DOHH2 (cell line): ENCODE results near the gene EEA1.
"Not testable (repeated sequence)": the region's sequence is repeated elsewhere in the genome, so short reads cannot be mapped to it uniquely, and the experiment has no call there.

Experiments used
- H3F3A ChIP-seq: fragments of 200-600 bp; sonication (generic), shearing (Covaris generic); 2 replicates; pipeline ENCODE4 v1.6.0; 2016; ENCODE audit warnings: antibody characterized with exemption, mild to moderate bottlenecking; ENCODE audit not compliant: control insufficient read depth, insufficient read depth
- H3K27ac ChIP-seq: fragments of 200-600 bp; sonication (generic); 2 replicates; pipeline ENCODE4 v1.5.1; 2014; ENCODE audit warnings: low read depth, mild to moderate bottlenecking, low read length, moderate library complexity
- H3K27me3 ChIP-seq: fragments of 200-600 bp; sonication (generic); 2 replicates; pipeline ENCODE4 v1.6.1; 2014; ENCODE audit warnings: mild to moderate bottlenecking, low read length, mixed read lengths; ENCODE audit not compliant: control insufficient read depth
- H3K36me3 ChIP-seq: fragments of 200-600 bp; sonication (generic); 2 replicates; pipeline ENCODE4 v1.6.1; 2014; ENCODE audit warnings: mild to moderate bottlenecking, low read length, moderate library complexity, mixed read lengths; ENCODE audit not compliant: control insufficient read depth
- H3K4me1 ChIP-seq: fragments of 200-600 bp; sonication (generic); 2 replicates; pipeline ENCODE4 v1.6.1; 2014; ENCODE audit warnings: mild to moderate bottlenecking, low read length, mixed read lengths; ENCODE audit not compliant: control insufficient read depth
- H3K4me2 ChIP-seq: fragments of 200-600 bp; sonication (generic); 2 replicates; pipeline ENCODE4 v1.6.0; 2014; ENCODE audit warnings: mild to moderate bottlenecking, low read length, moderate library complexity
- H3K4me3 ChIP-seq: fragments of 200-600 bp; sonication (generic); 2 replicates; pipeline ENCODE4 v1.5.1; 2014; ENCODE audit warnings: mild to moderate bottlenecking, low read length, mixed read lengths
- H3K79me2 ChIP-seq: fragments of 200-600 bp; sonication (generic); 2 replicates; pipeline ENCODE4 v1.6.1; 2014; ENCODE audit warnings: mild to moderate bottlenecking, low read length, mixed read lengths; ENCODE audit not compliant: control insufficient read depth
- H3K9me2 ChIP-seq: fragments of 200-600 bp; sonication (generic); replicated peaks from 2 replicates; pipeline ENCODE4 v1.6.1; 2014; ENCODE audit warnings: mild to moderate bottlenecking, low read length, mixed read lengths; ENCODE audit not compliant: control insufficient read depth
- H3K9me3 ChIP-seq: fragments of 200-600 bp; sonication (generic); 2 replicates; pipeline ENCODE4 v1.6.1; 2014; ENCODE audit warnings: antibody characterized with exemption, low read length, mixed read lengths; ENCODE audit not compliant: control insufficient read depth, insufficient read depth
- H4K20me1 ChIP-seq: fragments of 200-600 bp; sonication (generic); 2 replicates; pipeline ENCODE4 v1.6.0; 2014; ENCODE audit warnings: low read depth, mild to moderate bottlenecking, antibody characterized with exemption, low read length, moderate library complexity; ENCODE audit not compliant: control insufficient read depth, insufficient read depth
- EZH2phosphoT487 ChIP-seq: fragments of 200-600 bp; sonication (generic); IDR thresholded peaks from 2 replicates; pipeline ENCODE4 v1.6.1; 2017; ENCODE audit warnings: borderline replicate concordance, mild to moderate bottlenecking, antibody characterized with exemption, low read length, moderate library complexity, mixed read lengths
- TF ChIP-seq, protein P1 (sequence below): fragments of 200-600 bp; sonication (generic); IDR thresholded peaks from one replicate; pipeline ENCODE4 v1.5.1; 2014; ENCODE audit warnings: antibody characterized with exemption, mild to moderate bottlenecking, low read depth, low read length; ENCODE audit not compliant: poor library complexity, severe bottlenecking

Gene EEA1

GRCh38 chr12:92757597-92758121 lies 171.4 kb downstream of the EEA1 start:
- no peaks in the 10 kb centered on the region for H3F3A ChIP-seq
- H3K4me2 ChIP-seq = no peak overlapping the region
- no peaks in the 10 kb centered on the region for H3K36me3 ChIP-seq
- H3K27me3 ChIP-seq = peaks cover 7% of the 10 kb centered on the region
- no peak overlapping the region for H3K27ac ChIP-seq
- H3K9me3 ChIP-seq = no peaks in the 10 kb centered on the region
- no peaks in the 10 kb centered on the region for H3K4me1 ChIP-seq
- H3K4me3 ChIP-seq = no peak overlapping the region
- no peaks in the 10 kb centered on the region for H3K79me2 ChIP-seq
- H4K20me1 ChIP-seq = no peaks in the 10 kb centered on the region
- no peaks in the 10 kb centered on the region for H3K9me2 ChIP-seq
- no peak for TF ChIP-seq EZH2phosphoT487

DNA sequence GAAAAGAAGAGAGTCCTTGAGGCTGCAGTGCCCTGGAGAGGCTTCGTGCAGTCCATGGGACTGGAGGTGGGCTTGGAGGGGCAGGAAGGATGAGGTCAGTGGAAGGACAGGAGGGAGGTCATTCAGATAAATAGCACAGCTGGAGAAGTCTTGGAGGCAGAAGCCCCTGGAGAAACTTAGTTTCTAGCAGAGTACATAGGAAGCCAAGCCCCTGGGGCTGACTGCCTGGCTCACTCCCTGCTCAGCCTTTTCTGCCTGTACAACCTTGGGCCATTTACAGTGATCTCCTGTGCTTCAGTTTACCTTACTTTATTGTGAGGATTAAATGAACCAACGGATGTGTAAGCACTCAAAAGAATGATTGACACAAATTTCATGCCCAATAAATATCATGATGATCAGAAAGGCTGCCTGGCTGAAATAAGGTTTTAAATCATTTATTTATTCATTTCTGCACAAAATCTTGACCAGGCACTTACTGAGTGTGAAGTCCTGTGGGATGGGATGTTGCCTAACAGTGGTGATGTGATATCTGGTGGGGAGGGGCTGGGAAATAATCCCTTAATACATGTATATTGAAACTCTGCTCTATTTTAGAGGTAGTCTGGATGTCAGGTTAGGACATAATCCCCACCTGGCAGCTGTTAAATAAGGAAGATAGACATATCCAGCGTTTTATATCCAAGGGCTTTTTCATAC lies 172.0 kb downstream of the EEA1 start:
- H3K9me2 ChIP-seq = no peaks in the 10 kb centered on the region
- no peaks in the 10 kb centered on the region for H3K79me2 ChIP-seq
- H3K27ac ChIP-seq = no peak overlapping the region
- no peaks in the 10 kb centered on the region for H3K4me1 ChIP-seq
- H3F3A ChIP-seq = no peaks in the 10 kb centered on the region
- no peaks in the 10 kb centered on the region for H4K20me1 ChIP-seq
- H3K27me3 ChIP-seq = peaks cover 7% of the 10 kb centered on the region; the same call in 1 of the 2 replicates
- TF ChIP-seq, protein P1, sequence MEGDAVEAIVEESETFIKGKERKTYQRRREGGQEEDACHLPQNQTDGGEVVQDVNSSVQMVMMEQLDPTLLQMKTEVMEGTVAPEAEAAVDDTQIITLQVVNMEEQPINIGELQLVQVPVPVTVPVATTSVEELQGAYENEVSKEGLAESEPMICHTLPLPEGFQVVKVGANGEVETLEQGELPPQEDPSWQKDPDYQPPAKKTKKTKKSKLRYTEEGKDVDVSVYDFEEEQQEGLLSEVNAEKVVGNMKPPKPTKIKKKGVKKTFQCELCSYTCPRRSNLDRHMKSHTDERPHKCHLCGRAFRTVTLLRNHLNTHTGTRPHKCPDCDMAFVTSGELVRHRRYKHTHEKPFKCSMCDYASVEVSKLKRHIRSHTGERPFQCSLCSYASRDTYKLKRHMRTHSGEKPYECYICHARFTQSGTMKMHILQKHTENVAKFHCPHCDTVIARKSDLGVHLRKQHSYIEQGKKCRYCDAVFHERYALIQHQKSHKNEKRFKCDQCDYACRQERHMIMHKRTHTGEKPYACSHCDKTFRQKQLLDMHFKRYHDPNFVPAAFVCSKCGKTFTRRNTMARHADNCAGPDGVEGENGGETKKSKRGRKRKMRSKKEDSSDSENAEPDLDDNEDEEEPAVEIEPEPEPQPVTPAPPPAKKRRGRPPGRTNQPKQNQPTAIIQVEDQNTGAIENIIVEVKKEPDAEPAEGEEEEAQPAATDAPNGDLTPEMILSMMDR = no peak
- no peak for TF ChIP-seq EZH2phosphoT487
- H3K9me3 ChIP-seq = no peaks in the 10 kb centered on the region
- no peak overlapping the region for H3K4me3 ChIP-seq
- no peak overlapping the region for H3K4me2 ChIP-seq
- H3K36me3 ChIP-seq = no peaks in the 10 kb centered on the region

DNA sequence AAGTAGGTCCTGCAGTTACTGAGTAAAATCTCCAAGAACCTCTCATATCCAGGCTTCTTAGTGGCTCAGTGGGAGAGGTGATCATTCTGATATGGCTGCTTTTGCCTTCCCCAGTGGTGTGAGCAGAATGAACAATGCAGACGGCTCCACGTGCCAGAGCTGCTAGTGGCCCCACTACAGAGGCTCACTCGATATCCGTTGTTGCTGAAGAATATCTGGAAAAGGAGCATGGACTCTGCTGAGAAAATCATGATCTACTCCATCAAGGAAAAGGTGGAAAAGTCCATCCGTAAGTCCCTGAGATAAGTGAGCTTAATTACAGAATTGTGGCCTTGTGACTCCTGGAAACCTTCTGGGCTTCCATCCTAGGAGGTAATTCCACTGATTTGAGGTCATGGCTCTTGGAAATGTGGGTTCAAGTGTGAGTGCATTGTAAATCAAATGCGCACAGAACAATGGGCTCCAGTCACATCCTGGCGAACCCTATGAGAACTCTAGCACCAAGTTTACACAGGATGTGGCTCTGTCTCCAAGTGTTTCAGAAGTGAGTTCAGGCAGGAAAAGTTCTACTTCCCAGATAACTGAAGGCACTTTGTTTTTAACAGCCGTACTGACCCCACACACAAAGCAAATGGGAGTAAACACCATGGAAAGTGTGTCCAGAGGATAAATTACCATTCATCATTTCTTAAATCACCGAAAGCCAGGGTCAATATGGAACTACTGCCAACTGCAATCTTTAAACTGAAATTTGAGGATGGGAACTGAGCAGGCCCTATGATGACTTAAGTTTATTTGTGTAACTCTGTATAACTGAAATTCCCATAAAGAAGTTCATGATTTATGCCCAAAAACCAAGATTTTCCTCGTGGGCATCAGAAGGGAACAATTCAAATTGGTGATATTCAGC lies 174.9 kb downstream of the EEA1 start:
- Histone ChIP-seq H3K9me2 (no peaks in the 10 kb centered on the region), H3K4me1 (no peaks in the 10 kb centered on the region), H4K20me1 (no peaks in the 10 kb centered on the region), H3K4me3 (no peak overlapping the region), H3K4me2 (no peak overlapping the region), H3K27ac (no peak overlapping the region), H3K9me3 (no peaks in the 10 kb centered on the region), H3F3A (no peaks in the 10 kb centered on the region), H3K36me3 (no peaks in the 10 kb centered on the region), H3K79me2 (no peaks in the 10 kb centered on the region), H3K27me3 (no peaks in the 10 kb centered on the region)
- no peak for TF ChIP-seq EZH2phosphoT487
- TF ChIP-seq, protein P1 = no peak

GRCh38 chr12:92749691-92750090 lies 179.4 kb downstream of the EEA1 start:
- H3K27me3 ChIP-seq, H3K27ac ChIP-seq, H3K9me2 ChIP-seq, H3K4me2 ChIP-seq, H3K4me1 ChIP-seq, H3K4me3 ChIP-seq, H4K20me1 ChIP-seq, H3K36me3 ChIP-seq, H3F3A ChIP-seq, H3K9me3 ChIP-seq, H3K79me2 ChIP-seq: not testable (repeated sequence)
